PFSK-1 (cell line): ENCODE measurements around the gene DNAH11.

ENCODE experiments used
- FOXP2 ChIP-seq: optimal IDR thresholded peaks from 2 replicates; pipeline ENCODE3; 2011; ENCODE audit warnings: borderline replicate concordance, control low read depth, inconsistent platforms; ENCODE audit not compliant: insufficient read depth; ENCODE audit errors: extremely low read length, extremely low read depth
- POLR2AphosphoS5 ChIP-seq: IDR thresholded peaks from 2 replicates; pipeline ENCODE4 v1.6.1; 2012; ENCODE audit warnings: low read depth, mild to moderate bottlenecking, control low read depth, low read length, moderate library complexity
- REST ChIP-seq, 2 experiments: IDR thresholded peaks; 2 replicates each; pipeline versions ENCODE4 v1.6.1 to v1.8.0; 2011 to 2012; ENCODE audit warnings: low read depth in 2 of 2, low read length in 2 of 2, control low read depth in 1 of 2, inconsistent platforms in 1 of 2, mild to moderate bottlenecking in 1 of 2, moderate library complexity in 1 of 2; ENCODE audit not compliant: insufficient read depth in 1 of 2
- SIN3A ChIP-seq: IDR thresholded peaks from 2 replicates; pipeline ENCODE4 v1.6.1; 2012; ENCODE audit warnings: mild to moderate bottlenecking, low read length, moderate library complexity, borderline replicate concordance; ENCODE audit not compliant: insufficient read depth
- TAF1 ChIP-seq: IDR thresholded peaks from 2 replicates; pipeline ENCODE4 v1.6.1; 2012; ENCODE audit warnings: low read length, control low read depth, borderline replicate concordance; ENCODE audit not compliant: insufficient read depth

The DNAH11 gene

GRCh38 chr7:21504021-21504420, 38.8 kb upstream of the DNAH11 start:
- TF ChIP-seq SIN3A (no peak), POLR2AphosphoS5 (no peak), REST (IDR thresholded peaks at IDR 0.05; ENCODE audit: insufficient read depth in 1 of 2, low read depth in 2 of 2, low read length in 2 of 2) (no peak), TAF1 (no peak), FOXP2 (no peak)

- TF ChIP-seq POLR2AphosphoS5 (no peak), TAF1 (no peak), SIN3A (no peak), REST (IDR thresholded peaks at IDR 0.05; ENCODE audit: insufficient read depth in 1 of 2, low read depth in 2 of 2, low read length in 2 of 2) (no peak), FOXP2 (no peak)
Measured at GRCh38 chr7:21507627-21508343, 35.1 kb upstream of the DNAH11 start.

- TF ChIP-seq FOXP2, result no peak
- no peak for TF ChIP-seq SIN3A
- no peak for TF ChIP-seq REST (IDR thresholded peaks at IDR 0.05; ENCODE audit: insufficient read depth in 1 of 2, low read depth in 2 of 2, low read length in 2 of 2)
- TF ChIP-seq TAF1, result no peak
- no peak for TF ChIP-seq POLR2AphosphoS5
Measured at GRCh38 chr7:21508538-21508937, 34.3 kb upstream of the DNAH11 start.

- TF ChIP-seq POLR2AphosphoS5, result no peak
- no peak for TF ChIP-seq REST (IDR thresholded peaks at IDR 0.05; ENCODE audit: insufficient read depth in 1 of 2, low read depth in 2 of 2, low read length in 2 of 2)
- TF ChIP-seq TAF1, result no peak
- TF ChIP-seq FOXP2, result no peak
- no peak for TF ChIP-seq SIN3A
Measured at GRCh38 chr7:21514062-21514461, 28.8 kb upstream of the DNAH11 start.

- no peak for TF ChIP-seq REST (IDR thresholded peaks at IDR 0.05; ENCODE audit: insufficient read depth in 1 of 2, low read depth in 2 of 2, low read length in 2 of 2)
- TF ChIP-seq FOXP2, result no peak
- TF ChIP-seq POLR2AphosphoS5, result no peak
Measured at GRCh38 chr7:21524680-21525079, 18.2 kb upstream of the DNAH11 start.
